H9 (cell line): Measurements from ENCODE around the gene TLE6. TPM values are rescaled to one million over a fixed set of nuclear protein-coding genes. Genes with fewer than 3 reads are reported as not detected.

ENCODE experiments used
- DNase-seq: peaks from one replicate; pipeline ENCODE4 v3.0.0-alpha.2; 2017
- H2AFZ ChIP-seq: one replicate; pipeline ENCODE4 v1.6.1; 2013; ENCODE audit warnings: mild to moderate bottlenecking, low read length, control low read depth, moderate library complexity
- H2AK5ac ChIP-seq: 2 replicates; pipeline ENCODE4 v1.6.1; 2013; ENCODE audit warnings: low read length, control low read depth, mixed read lengths; ENCODE audit not compliant: insufficient read length
- H2BK120ac ChIP-seq: one replicate; pipeline ENCODE4 v1.6.1; 2013; ENCODE audit warnings: low read depth, mild to moderate bottlenecking, low read length, control low read depth, inconsistent platforms; ENCODE audit not compliant: poor library complexity, severe bottlenecking
- H2BK12ac ChIP-seq: 2 replicates; pipeline ENCODE4 v1.6.1; 2013; ENCODE audit warnings: low read length, control low read depth, mixed read lengths, low read depth; ENCODE audit not compliant: insufficient read length
- H2BK15ac ChIP-seq: 2 replicates; pipeline ENCODE4 v1.6.1; 2013; ENCODE audit warnings: low read depth, low read length, control low read depth
- H2BK20ac ChIP-seq: one replicate; pipeline ENCODE4 v1.6.1; 2013; ENCODE audit warnings: low read depth, mild to moderate bottlenecking, low read length, control low read depth, inconsistent platforms; ENCODE audit not compliant: poor library complexity, severe bottlenecking
- H2BK5ac ChIP-seq: 2 replicates; pipeline ENCODE4 v1.6.1; 2013; ENCODE audit warnings: low read length, control low read depth, mixed read lengths; ENCODE audit not compliant: insufficient read length
- H3K14ac ChIP-seq: 2 replicates; pipeline ENCODE4 v1.6.1; 2013; ENCODE audit warnings: low read length, control low read depth; ENCODE audit not compliant: insufficient read depth
- H3K18ac ChIP-seq: 2 replicates; pipeline ENCODE4 v1.6.1; 2013; ENCODE audit warnings: low read depth, mild to moderate bottlenecking, mixed read lengths, low read length, control low read depth; ENCODE audit not compliant: insufficient read length
- H3K23ac ChIP-seq: 2 replicates; pipeline ENCODE4 v1.6.1; 2013; ENCODE audit warnings: low read length, control low read depth, mixed read lengths, low read depth; ENCODE audit not compliant: insufficient read length
- H3K23me2 ChIP-seq: 2 replicates; pipeline ENCODE4 v1.6.1; 2013; ENCODE audit warnings: low read depth, mild to moderate bottlenecking, mixed read lengths, low read length, control low read depth; ENCODE audit not compliant: insufficient read length, poor library complexity, severe bottlenecking
- H3K27ac ChIP-seq: 2 replicates; pipeline ENCODE4 v1.5.1; 2013; ENCODE audit warnings: low read length, control low read depth, mixed read lengths, low read depth; ENCODE audit not compliant: insufficient read length
- H3K27me3 ChIP-seq: 2 replicates; pipeline ENCODE4 v1.6.1; 2013; ENCODE audit warnings: low read length, control low read depth, inconsistent platforms; ENCODE audit not compliant: insufficient read depth
- H3K4ac ChIP-seq: 2 replicates; pipeline ENCODE4 v1.6.1; 2013; ENCODE audit warnings: low read depth, mild to moderate bottlenecking, control low read depth, inconsistent platforms, low read length, moderate library complexity
- H3K4me1 ChIP-seq: 2 replicates; pipeline ENCODE4 v1.6.1; 2013; ENCODE audit warnings: low read length, control low read depth, inconsistent platforms; ENCODE audit not compliant: insufficient read depth
- H3K4me2 ChIP-seq: 2 replicates; pipeline ENCODE4 v1.6.1; 2013; ENCODE audit warnings: low read length, control low read depth, mixed read lengths; ENCODE audit not compliant: insufficient read length, insufficient read depth
- H3K56ac ChIP-seq: 2 replicates; pipeline ENCODE4 v1.6.1; 2013; ENCODE audit warnings: low read depth, mild to moderate bottlenecking, mixed read lengths, low read length, control low read depth; ENCODE audit not compliant: insufficient read length
- H3K79me1 ChIP-seq: 2 replicates; pipeline ENCODE4 v1.6.1; 2013; ENCODE audit warnings: low read depth, mild to moderate bottlenecking, moderate library complexity, low read length, control low read depth, inconsistent platforms; ENCODE audit not compliant: insufficient read depth, poor library complexity, severe bottlenecking
- H3K79me2 ChIP-seq: 2 replicates; pipeline ENCODE4 v1.6.1; 2013; ENCODE audit warnings: low read length, control low read depth, inconsistent platforms; ENCODE audit not compliant: insufficient read depth
- H3K9ac ChIP-seq: 2 replicates; pipeline ENCODE4 v1.6.1; 2013; ENCODE audit warnings: low read length, control low read depth, mixed read lengths; ENCODE audit not compliant: insufficient read length; ENCODE audit errors: extremely low read depth
- H3K9me3 ChIP-seq: one replicate; pipeline ENCODE4 v1.6.1; 2013; ENCODE audit warnings: low read depth, low read length, inconsistent platforms; ENCODE audit not compliant: control insufficient read depth
- H3T11ph ChIP-seq: one replicate; pipeline ENCODE4 v1.6.1; 2013; ENCODE audit warnings: mild to moderate bottlenecking, low read length, control low read depth, inconsistent platforms
- H4K20me1 ChIP-seq: one replicate; pipeline ENCODE4 v1.6.1; 2013; ENCODE audit not compliant: control insufficient read depth, insufficient read length, insufficient read depth
- H4K5ac ChIP-seq: 2 replicates; pipeline ENCODE4 v1.6.1; 2013; ENCODE audit warnings: low read depth, mild to moderate bottlenecking, mixed read lengths, low read length, control low read depth; ENCODE audit not compliant: insufficient read length
- H4K8ac ChIP-seq: replicated peaks from 2 replicates; pipeline ENCODE4 v1.6.1; 2013; ENCODE audit warnings: low read length, control low read depth, mixed read lengths, low read depth; ENCODE audit not compliant: insufficient read length
- H4K91ac ChIP-seq: 2 replicates; pipeline ENCODE4 v1.6.1; 2013; ENCODE audit warnings: low read depth, mild to moderate bottlenecking, moderate library complexity, mixed read lengths, low read length, control low read depth; ENCODE audit not compliant: insufficient read length
- H3K27ac Mint-ChIP-seq, 3 experiments: 2 replicates in 2 of 3; 3 replicates in 1 of 3; pipeline ENCODE4 v1.8.0; 2020 to 2021; ENCODE audit warnings: mixed read lengths in 3 of 3, mild to moderate bottlenecking in 1 of 3, moderate library complexity in 1 of 3
- H3K27me3 Mint-ChIP-seq: 2 replicates; pipeline ENCODE4 v1.8.0; 2021; ENCODE audit warnings: low read depth, mild to moderate bottlenecking, moderate library complexity, mixed read lengths
- H3K36me3 Mint-ChIP-seq, 3 experiments: 2 replicates in 2 of 3; 3 replicates in 1 of 3; pipeline ENCODE4 v1.8.0; 2020 to 2021; ENCODE audit warnings: low read depth in 3 of 3, mixed read lengths in 3 of 3; ENCODE audit not compliant: insufficient read depth in 1 of 3
- H3K4me1 Mint-ChIP-seq, 2 experiments: 2 replicates each; pipeline ENCODE4 v1.8.0; 2020; ENCODE audit warnings: mixed read lengths in 2 of 2
- H3K4me3 Mint-ChIP-seq, 2 experiments: 2 replicates in 1 of 2; 3 replicates in 1 of 2; pipeline ENCODE4 v1.8.0; 2020 to 2021; ENCODE audit warnings: mild to moderate bottlenecking in 2 of 2, mixed read lengths in 2 of 2, moderate library complexity in 1 of 2
- H3K9me3 Mint-ChIP-seq, 2 experiments: 2 replicates in 1 of 2; 3 replicates in 1 of 2; pipeline ENCODE4 v1.8.0; 2020; ENCODE audit warnings: mild to moderate bottlenecking in 2 of 2, mixed read lengths in 2 of 2, moderate library complexity in 1 of 2
- CTCF ChIP-seq: fragments of 200-600 bp; sonication (generic); conservative IDR thresholded peaks from 3 replicates; pipeline ENCODE4 v1.8.0; 2021; ENCODE audit warnings: antibody characterized with exemption, mild to moderate bottlenecking
- WGBS: extraction: QIAGEN DNeasy Blood & Tissue Kit; methylation state at CpG from one replicate; pipeline ENCODE4 v1.1.7; 2013; ENCODE audit warnings: missing lambda C conversion rate, low lambda C conversion rate, mixed read lengths; ENCODE audit not compliant: insufficient read length; ENCODE audit errors: extremely low coverage; 5-methylcytosine and 5-hydroxymethylcytosine counted together
- total RNA-seq: library from RNA; stranded (reverse); gene quantifications from 2 replicates; pipeline ENCODE4 v1.2.1, GENCODE V29; 2021

Gene TLE6
- total RNA-seq, 1 experiment from 2014 or later: 1.7 TPM

- no peaks in the 10 kb centered on the region for H3K36me3 Mint-ChIP-seq
- H3K9ac ChIP-seq: no peak overlapping the region
- H3K4me1 ChIP-seq: peaks cover 3% of the 10 kb centered on the region; the same call in 1 of the 2 replicates
- no peaks in the 10 kb centered on the region for H3K9me3 ChIP-seq
- no peak overlapping the region for H2BK12ac ChIP-seq
- no peak overlapping the region for H3K56ac ChIP-seq
- H3K27me3 Mint-ChIP-seq: peaks cover 80% of the 10 kb centered on the region
- H3K4ac ChIP-seq: no peak overlapping the region
- H3K27ac Mint-ChIP-seq: peak overlapping the region in 1 of 3 experiments; percentile 38; a peak in 1 of 7 replicates
- H3K9me3 Mint-ChIP-seq: peaks cover 0 to 7% of the 10 kb centered on the region in 2 experiments; a peak in 2 of 5 replicates
- peak overlapping the region; percentile 50 for H3K4me2 ChIP-seq
- DNase-seq: peak; percentile 62
- TF ChIP-seq CTCF: no peak
- H3K14ac ChIP-seq: no peak overlapping the region
- no peaks in the 10 kb centered on the region for H3K79me1 ChIP-seq
- no peak overlapping the region for H4K91ac ChIP-seq
- no peak overlapping the region for H3K18ac ChIP-seq
- H2BK15ac ChIP-seq: no peak overlapping the region
- no peaks in the 10 kb centered on the region for H3K79me2 ChIP-seq
- no peak overlapping the region for H3T11ph ChIP-seq
- no peak overlapping the region for H2AK5ac ChIP-seq
- H4K20me1 ChIP-seq: no peaks in the 10 kb centered on the region
- H2BK20ac ChIP-seq: no peak overlapping the region
- no peak overlapping the region for H4K8ac ChIP-seq
- H3K23me2 ChIP-seq: peaks cover 7% of the 10 kb centered on the region
- no peak overlapping the region for H3K23ac ChIP-seq
- WGBS: no CpG with 5 or more reads among the region's 12 CpGs
- peak overlapping the region; percentile 17 to 68; a peak in 3 of 5 replicates for H3K4me3 Mint-ChIP-seq
- no peak overlapping the region for H2BK120ac ChIP-seq
- H4K5ac ChIP-seq: no peak overlapping the region
- H2AFZ ChIP-seq: no peak overlapping the region
- peaks cover 20 to 43% of the 10 kb centered on the region in 2 experiments for H3K4me1 Mint-ChIP-seq
- H3K27me3 ChIP-seq: no peaks in the 10 kb centered on the region
- H3K27ac ChIP-seq: no peak overlapping the region
- no peak overlapping the region for H2BK5ac ChIP-seq
These were observed 64.0 kb downstream of the TLE6 start for GRCh38 chr19:3041327-3041726.
